Trophoblast cell (in vitro differentiated cells and primary cell): ENCODE measurements around the gene INAFM2.

Experiments
- DNase-seq, 2 donors: peaks; one replicate each; pipeline ENCODE4 v3.0.0-alpha.2; 2016
- H2AFZ ChIP-seq: 2 replicates; pipeline ENCODE4 v1.6.1; 2013; ENCODE audit warnings: low read length, moderate library complexity, mild to moderate bottlenecking; ENCODE audit not compliant: insufficient read depth, poor library complexity
- H2AK5ac ChIP-seq: 2 replicates; pipeline ENCODE4 v1.6.1; 2013; ENCODE audit warnings: mild to moderate bottlenecking, low read length
- H2BK120ac ChIP-seq: 2 replicates; pipeline ENCODE4 v1.6.1; 2013; ENCODE audit warnings: low read length, mild to moderate bottlenecking, moderate library complexity; ENCODE audit not compliant: insufficient read depth, poor library complexity
- H2BK12ac ChIP-seq: 2 replicates; pipeline ENCODE4 v1.6.1; 2013; ENCODE audit warnings: mild to moderate bottlenecking, low read length, moderate library complexity
- H2BK5ac ChIP-seq: 2 replicates; pipeline ENCODE4 v1.6.1; 2013; ENCODE audit warnings: low read length, low read depth, moderate library complexity, mild to moderate bottlenecking; ENCODE audit not compliant: poor library complexity
- H3K14ac ChIP-seq: 2 replicates; pipeline ENCODE4 v1.6.1; 2013; ENCODE audit warnings: mild to moderate bottlenecking, low read length
- H3K18ac ChIP-seq: 2 replicates; pipeline ENCODE4 v1.6.1; 2013; ENCODE audit warnings: mild to moderate bottlenecking, low read length
- H3K23ac ChIP-seq: 2 replicates; pipeline ENCODE4 v1.6.1; 2013; ENCODE audit warnings: low read length
- H3K27ac ChIP-seq: 2 replicates; pipeline ENCODE4 v1.5.1; 2013; ENCODE audit warnings: low read depth, mild to moderate bottlenecking, inconsistent platforms, low read length, moderate library complexity
- H3K27me3 ChIP-seq: 2 replicates; pipeline ENCODE4 v1.6.1; 2013; ENCODE audit warnings: inconsistent platforms, mild to moderate bottlenecking, low read length, moderate library complexity; ENCODE audit not compliant: insufficient read depth
- H3K36me3 ChIP-seq, 2 experiments: 1 replicate in 1 of 2; 2 replicates in 1 of 2; pipeline ENCODE4 v1.6.1; 2013; ENCODE audit warnings: low read length in 2 of 2, mild to moderate bottlenecking in 2 of 2, moderate library complexity in 1 of 2; ENCODE audit not compliant: insufficient read depth in 2 of 2, control insufficient read depth in 1 of 2
- H3K4ac ChIP-seq: 2 replicates; pipeline ENCODE4 v1.6.1; 2013; ENCODE audit warnings: low read depth, mild to moderate bottlenecking, low read length, moderate library complexity
- H3K4me1 ChIP-seq, 2 experiments: 1 replicate in 1 of 2; 2 replicates in 1 of 2; pipeline ENCODE4 v1.6.1; 2013; ENCODE audit warnings: low read length in 2 of 2, mild to moderate bottlenecking in 2 of 2, moderate library complexity in 1 of 2; ENCODE audit not compliant: insufficient read depth in 2 of 2, control insufficient read depth in 1 of 2
- H3K4me2 ChIP-seq: 2 replicates; pipeline ENCODE4 v1.6.1; 2013; ENCODE audit warnings: inconsistent platforms, mild to moderate bottlenecking, low read length, moderate library complexity
- H3K4me3 ChIP-seq: 2 replicates; pipeline ENCODE4 v1.5.1; 2013; ENCODE audit warnings: mild to moderate bottlenecking, low read depth, low read length, inconsistent platforms
- H3K79me1 ChIP-seq: one replicate; pipeline ENCODE4 v1.6.1; 2013; ENCODE audit warnings: low read length
- H3K79me2 ChIP-seq: 2 replicates; pipeline ENCODE4 v1.6.1; 2013; ENCODE audit warnings: low read length, mild to moderate bottlenecking; ENCODE audit not compliant: control insufficient read depth, insufficient read depth, poor library complexity
- H3K9ac ChIP-seq: 2 replicates; pipeline ENCODE4 v1.6.1; 2013; ENCODE audit warnings: mild to moderate bottlenecking, low read length
- H3K9me3 ChIP-seq: 2 replicates; pipeline ENCODE4 v1.6.1; 2013; ENCODE audit warnings: low read depth, mild to moderate bottlenecking, control low read depth, inconsistent platforms, low read length; ENCODE audit not compliant: insufficient read depth
- H4K12ac ChIP-seq: 2 replicates; pipeline ENCODE4 v1.6.1; 2013; ENCODE audit warnings: low read depth, mild to moderate bottlenecking, low read length, moderate library complexity
- H4K8ac ChIP-seq: 2 replicates; pipeline ENCODE4 v1.6.1; 2013; ENCODE audit warnings: low read depth, mild to moderate bottlenecking, low read length, moderate library complexity
- H4K91ac ChIP-seq: one replicate; pipeline ENCODE4 v1.6.1; 2013; ENCODE audit warnings: low read depth, mild to moderate bottlenecking, low read length, moderate library complexity
- WGBS: extraction: QIAGEN DNeasy Blood & Tissue Kit; methylation state at CpG from one replicate; pipeline ENCODE4 v1.1.7; 2013; ENCODE audit warnings: missing lambda C conversion rate; ENCODE audit not compliant: insufficient read length, insufficient coverage; ENCODE audit errors: extremely low coverage; 5-methylcytosine and 5-hydroxymethylcytosine counted together

Gene INAFM2

DNA sequence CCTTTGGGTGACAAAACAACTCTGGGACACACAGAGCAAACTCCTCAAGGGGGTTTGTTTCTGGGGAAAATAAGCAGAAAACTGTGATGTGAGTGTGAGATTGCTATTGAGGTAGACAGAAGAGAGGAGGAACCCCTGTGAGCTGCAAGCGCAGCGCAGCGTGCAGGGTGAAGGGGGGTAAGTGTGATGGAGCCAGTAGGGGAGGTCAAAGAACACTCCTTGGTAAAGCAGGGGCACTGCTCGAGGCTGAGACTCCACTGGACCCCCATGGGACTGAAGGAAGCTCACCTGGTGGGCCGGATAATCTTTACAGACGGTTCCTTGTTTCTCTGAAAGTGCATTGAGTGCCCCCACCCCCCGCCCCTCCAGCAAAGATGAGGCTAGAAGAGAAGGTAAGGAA, 7.5 kb downstream of the INAFM2 start:
- no CpG with 5 or more reads among the region's 7 CpGs for WGBS
- H4K8ac ChIP-seq = peak overlapping the region; percentile 34
- peak overlapping the region; percentile 29 for H2BK12ac ChIP-seq
- H3K4me2 ChIP-seq = no peak overlapping the region
- H3K36me3 ChIP-seq = peaks cover 0 to 8% of the 10 kb centered on the region in 2 experiments
- peak overlapping the region; percentile 55 for H2AK5ac ChIP-seq
- peak overlapping the region; percentile 56 for H3K14ac ChIP-seq
- no peak overlapping the region for H3K9ac ChIP-seq
- no peaks in the 10 kb centered on the region for H3K9me3 ChIP-seq
- H3K27ac ChIP-seq = peak overlapping the region; percentile 71
- peak overlapping the region; percentile 79 for H2BK120ac ChIP-seq
- no peak overlapping the region for H4K12ac ChIP-seq
- no peak overlapping the region for H2AFZ ChIP-seq
- H4K91ac ChIP-seq = peak overlapping the region; percentile 53
- H3K79me2 ChIP-seq = peaks cover 3% of the 10 kb centered on the region
- no peaks in the 10 kb centered on the region for H3K27me3 ChIP-seq
- no peak overlapping the region for H3K4me3 ChIP-seq
- no peak overlapping the region for H3K23ac ChIP-seq
- peak overlapping the region; percentile 59 for H3K18ac ChIP-seq
- no peak for DNase-seq
- peak overlapping the region; percentile 67 for H2BK5ac ChIP-seq
- H3K4me1 ChIP-seq = peaks cover 55 to 72% of the 10 kb centered on the region in 2 experiments
- peak overlapping the region; percentile 25 for H3K4ac ChIP-seq
- peaks cover 52% of the 10 kb centered on the region for H3K79me1 ChIP-seq

- Histone ChIP-seq H3K4me3 (no peak overlapping the region), H4K12ac (no peak overlapping the region), H2BK120ac (no peak overlapping the region), H4K8ac (no peak overlapping the region), H2AK5ac (peak overlapping the region; percentile 3), H3K27me3 (no peaks in the 10 kb centered on the region), H3K4me1 (peaks cover 59 to 71% of the 10 kb centered on the region in 2 experiments), H3K79me2 (peaks cover 3% of the 10 kb centered on the region), H4K91ac (no peak overlapping the region), H2BK12ac (no peak overlapping the region), H3K36me3 (peaks cover 0 to 8% of the 10 kb centered on the region in 2 experiments), H3K27ac (no peak overlapping the region), H3K18ac (no peak overlapping the region), H3K9me3 (no peaks in the 10 kb centered on the region), H2BK5ac (no peak overlapping the region), H3K23ac (no peak overlapping the region), H3K14ac (no peak overlapping the region), H2AFZ (no peak overlapping the region), H3K9ac (no peak overlapping the region), H3K79me1 (peaks cover 53% of the 10 kb centered on the region), H3K4ac (no peak overlapping the region), H3K4me2 (no peak overlapping the region)
- DNase-seq = peak; percentile 56 to 59
- WGBS = no CpG with 5 or more reads among the region's 7 CpGs
Observed at GRCh38 chr15:40331637-40332036, 8.1 kb downstream of the INAFM2 start.

GRCh38 chr15:40332113-40332781, 8.8 kb downstream of the INAFM2 start:
- Histone ChIP-seq H3K4ac (no peak overlapping the region), H3K79me2 (peaks cover 3% of the 10 kb centered on the region), H2BK120ac (no peak overlapping the region), H3K79me1 (peaks cover 47% of the 10 kb centered on the region), H3K4me3 (no peak overlapping the region), H3K27ac (no peak overlapping the region), H2AK5ac (no peak overlapping the region), H2AFZ (no peak overlapping the region), H3K4me2 (no peak overlapping the region), H2BK12ac (no peak overlapping the region), H3K36me3 (peaks cover 0 to 6% of the 10 kb centered on the region in 2 experiments), H3K9me3 (no peaks in the 10 kb centered on the region), H3K4me1 (peaks cover 53 to 65% of the 10 kb centered on the region in 2 experiments), H3K14ac (no peak overlapping the region), H4K12ac (no peak overlapping the region), H3K18ac (no peak overlapping the region), H3K23ac (no peak overlapping the region), H3K27me3 (no peaks in the 10 kb centered on the region), H2BK5ac (no peak overlapping the region), H3K9ac (no peak overlapping the region), H4K91ac (no peak overlapping the region), H4K8ac (no peak overlapping the region)
- no CpG with 5 or more reads among the region's 8 CpGs for WGBS
- DNase-seq = no peak

DNA sequence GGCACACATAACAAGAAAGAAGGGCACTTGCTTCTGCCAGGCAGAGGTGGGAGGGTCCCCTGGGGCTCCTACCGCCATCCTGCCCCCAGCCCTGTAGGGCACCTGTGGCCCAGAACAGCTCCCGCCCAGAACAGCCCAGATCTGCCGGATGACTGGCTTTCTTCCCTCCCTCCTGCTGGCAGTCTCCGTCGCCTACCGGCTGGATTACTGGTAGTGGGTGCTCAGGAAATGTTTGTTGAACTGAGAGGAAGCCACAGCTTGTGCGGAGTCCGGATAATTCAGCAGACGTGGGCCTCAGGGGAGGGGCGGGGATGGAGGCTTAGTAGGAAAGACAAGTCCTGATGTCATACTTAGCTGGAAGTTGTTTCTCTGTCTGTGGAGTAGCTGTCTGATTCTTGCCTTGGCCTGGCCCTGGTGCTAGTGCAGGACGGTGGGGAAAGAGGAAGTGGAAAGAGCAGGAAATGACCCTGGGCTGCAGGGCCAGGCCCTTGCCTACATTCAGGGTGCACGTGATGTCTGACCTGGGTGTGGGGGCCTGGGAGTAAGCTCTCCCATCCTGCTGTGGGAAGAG, 10.5 kb downstream of the INAFM2 start:
- Histone ChIP-seq H3K4me3 (no peak overlapping the region), H3K9ac (no peak overlapping the region), H2BK12ac (peak overlapping the region; percentile 79), H3K9me3 (no peaks in the 10 kb centered on the region), H3K27ac (peak overlapping the region; percentile 77), H3K18ac (peak overlapping the region; percentile 22), H2AK5ac (peak overlapping the region; percentile 59), H3K79me1 (peaks cover 36% of the 10 kb centered on the region), H3K4me1 (peaks cover 45 to 56% of the 10 kb centered on the region in 2 experiments), H3K4me2 (no peak overlapping the region), H3K36me3 (peaks cover 0 to 6% of the 10 kb centered on the region in 2 experiments), H2BK5ac (peak overlapping the region; percentile 55), H3K79me2 (peaks cover 3% of the 10 kb centered on the region), H3K27me3 (no peaks in the 10 kb centered on the region), H3K4ac (peak overlapping the region; percentile 42), H4K12ac (peak overlapping the region; percentile 20), H3K14ac (peak overlapping the region; percentile 74), H4K91ac (peak overlapping the region; percentile 74), H2BK120ac (peak overlapping the region; percentile 70), H2AFZ (peak overlapping the region; percentile 13), H3K23ac (no peak overlapping the region), H4K8ac (peak overlapping the region; percentile 37)
- peak in 1 of 2 donors; percentile 24 for DNase-seq
- WGBS = no CpG with 5 or more reads among the region's 12 CpGs
